Endothelial cell of umbilical vein (primary cell): ENCODE results near the gene LY9. TPM values are rescaled to one million over a fixed set of nuclear protein-coding genes. Genes with fewer than 3 reads are reported as not detected.

Experiments
- BruUV-seq: library from RNA; stranded (reverse); fragments of 400-500 nt; replicated peaks from 2 replicates; lab custom pipeline; 2021; lab: Mats Ljungman, UMichigan
- CTCF ChIA-PET: fragments of 300-600, 350-600 bp; sonication (Branson Sonifier 250); formaldehyde crosslinking; loops from one replicate; lab custom pipeline; 2021; ENCODE audit warnings: antibody characterized with exemption, inconsistent platforms; lab: Charles Lee
- POLR2A ChIA-PET: fragments of 300-600, 350-600 bp; sonication (Branson Sonifier 250); formaldehyde crosslinking; loops from one replicate; lab custom pipeline; 2021; ENCODE audit warnings: antibody characterized with exemption, inconsistent platforms; lab: Charles Lee
- DNase-seq: peaks from one replicate; pipeline ENCODE4 v3.0.0-alpha.2; 2011; ENCODE audit warnings: low read depth, low spot score
- FAIRE-seq: peaks from 2 replicates; lab custom pipeline; 2011; peaks lifted over from hg19 to GRCh38; lab: Jason Lieb, UNC
- H2AFZ ChIP-seq: 2 replicates; pipeline ENCODE4 v1.6.0; 2012; ENCODE audit warnings: low read depth, low read length, control low read depth, inconsistent platforms
- H3K27ac ChIP-seq: 2 replicates; pipeline ENCODE4 v1.5.1; 2011; ENCODE audit warnings: low read depth, mild to moderate bottlenecking, control low read depth, low read length, moderate library complexity; ENCODE audit not compliant: insufficient read depth
- H3K27me3 ChIP-seq, 2 experiments: 2 replicates each; pipeline versions ENCODE4 v1.6.0 to v1.6.1; 2011; ENCODE audit warnings: low read length in 2 of 2, mixed read lengths in 1 of 2; ENCODE audit not compliant: control insufficient read depth in 2 of 2, insufficient read depth in 2 of 2
- H3K36me3 ChIP-seq, 2 experiments: 2 replicates in 1 of 2; 3 replicates in 1 of 2; pipeline ENCODE4 v1.5.1; 2011; ENCODE audit warnings: low read length in 2 of 2, mild to moderate bottlenecking in 1 of 2, moderate library complexity in 1 of 2; ENCODE audit not compliant: control insufficient read depth in 2 of 2, insufficient read depth in 2 of 2; ENCODE audit errors: extremely low read depth in 1 of 2
- H3K4me1 ChIP-seq: 3 replicates; pipeline ENCODE4 v1.5.1; 2011; ENCODE audit warnings: mild to moderate bottlenecking, low read length; ENCODE audit not compliant: control insufficient read depth, insufficient read depth; ENCODE audit errors: extremely low read depth
- H3K4me2 ChIP-seq: 2 replicates; pipeline ENCODE4 v1.6.1; 2011; ENCODE audit warnings: low read length, control low read depth, mixed read lengths; ENCODE audit not compliant: insufficient read depth
- H3K4me3 ChIP-seq, 3 experiments: fragments of 200-600 bp in 1 of 3; sonication (generic), shearing (Covaris generic) in 1 of 3; replicated peaks in 1 of 3; 2 replicates each; pipeline ENCODE4 v1.5.1; 2011 to 2016; ENCODE audit warnings: control low read depth in 3 of 3, low read length in 3 of 3, mild to moderate bottlenecking in 2 of 3, inconsistent platforms in 1 of 3, low read depth in 1 of 3, moderate library complexity in 1 of 3; ENCODE audit not compliant: insufficient read depth in 1 of 3
- H3K79me2 ChIP-seq: 2 replicates; pipeline ENCODE4 v1.6.0; 2012; ENCODE audit warnings: low read length, inconsistent platforms; ENCODE audit not compliant: control insufficient read depth, insufficient read depth
- H3K9ac ChIP-seq: replicated peaks from 2 replicates; pipeline ENCODE3; 2011; ENCODE audit warnings: low read length, control low read depth; ENCODE audit not compliant: insufficient read depth; ENCODE audit errors: extremely low read depth
- H3K9me1 ChIP-seq: replicated peaks from 3 replicates; pipeline ENCODE4 v1.6.0; 2011; ENCODE audit warnings: mild to moderate bottlenecking, low read length; ENCODE audit not compliant: control insufficient read depth, insufficient read depth; ENCODE audit errors: extremely low read depth
- H3K9me3 ChIP-seq: replicated peaks from 2 replicates; pipeline ENCODE4 v1.5.1; 2012; ENCODE audit warnings: low read length, inconsistent platforms; ENCODE audit not compliant: control insufficient read depth, insufficient read depth
- H4K20me1 ChIP-seq: replicated peaks from 2 replicates; pipeline ENCODE3; 2011; ENCODE audit warnings: mild to moderate bottlenecking, low read length; ENCODE audit not compliant: control insufficient read depth, insufficient read depth; ENCODE audit errors: extremely low read depth
- EZH2 ChIP-seq: IDR thresholded peaks from 2 replicates; pipeline ENCODE4 v1.6.1; 2012; ENCODE audit warnings: borderline replicate concordance, low read depth, mild to moderate bottlenecking, moderate library complexity, low read length, inconsistent platforms; ENCODE audit not compliant: severe bottlenecking
- FOS ChIP-seq: IDR thresholded peaks from 2 replicates; pipeline ENCODE4 v1.6.1; 2011; ENCODE audit warnings: mild to moderate bottlenecking, low read length, moderate library complexity, borderline replicate concordance; ENCODE audit not compliant: insufficient read depth
- GATA2 ChIP-seq: IDR thresholded peaks from 2 replicates; pipeline ENCODE4 v1.7.0; 2011; ENCODE audit warnings: low read depth, mild to moderate bottlenecking, moderate library complexity, mixed read lengths, low read length; ENCODE audit not compliant: insufficient read length, insufficient read depth
- JUN ChIP-seq: IDR thresholded peaks from 2 replicates; pipeline ENCODE4 v1.6.1; 2011; ENCODE audit warnings: borderline replicate concordance, low read depth; ENCODE audit not compliant: insufficient read length, insufficient read depth
- MYC ChIP-seq: IDR thresholded peaks from one replicate; pipeline ENCODE4 v1.6.1; 2011; ENCODE audit warnings: mild to moderate bottlenecking, low read depth, low read length
- POLR2A ChIP-seq: IDR thresholded peaks from 2 replicates; pipeline ENCODE4 v1.6.1; 2012; ENCODE audit warnings: low read depth, mild to moderate bottlenecking, control low read depth, low read length
- POLR2AphosphoS5 ChIP-seq: IDR thresholded peaks from 2 replicates; pipeline ENCODE4 v1.6.1; 2012; ENCODE audit warnings: low read depth, mild to moderate bottlenecking, control low read depth, low read length, moderate library complexity; ENCODE audit not compliant: insufficient read depth
- dilution Hi-C: fragments of 300-500 bp; cut with MboI; formaldehyde crosslinking; loops from one replicate; pipeline ENCODE4 v1.15.0; 2019; ENCODE audit warnings: low sequenced_read_pairs; ENCODE audit not compliant: extremely low pct_ligation_motif_present
- intact Hi-C: fragments of 100-400 bp; cut with micrococcal nuclease; formaldehyde crosslinking; loops from one replicate; pipeline ENCODE4 v1.10.0; 2022
- polyA plus RNA-seq, 4 experiments: library from polyadenylated mRNA; depleted of rRNA in 3 of 4; stranded (reverse) in 3 of 4; unstranded in 1 of 4; fragments of >200 nt; gene quantifications; 2 replicates each; pipeline versions ENCODE4 v1.2.1 to v1.2.3, GENCODE V29; 2011 to 2012; ENCODE audit warnings: missing spikeins in 1 of 4
- total RNA-seq: library from RNA; stranded (reverse); gene quantifications from 2 replicates; pipeline ENCODE4 v1.2.3, GENCODE V29; 2021
- TF ChIP-seq, protein P1 (sequence below): IDR thresholded peaks from 2 replicates; pipeline ENCODE4 v1.6.1; 2011; ENCODE audit not compliant: insufficient read depth, insufficient read length
- TF ChIP-seq, protein P2 (sequence below), 2 donors: IDR thresholded peaks; 1 replicate in 1 of 2; 2 replicates in 1 of 2; pipeline ENCODE4 v1.5.1; 2011; ENCODE audit warnings: low read length in 2 of 2, mild to moderate bottlenecking in 2 of 2, moderate library complexity in 2 of 2, control low read depth in 1 of 2, inconsistent platforms in 1 of 2, low read depth in 1 of 2; ENCODE audit not compliant: insufficient read depth in 1 of 2; ENCODE audit errors: extremely low read depth in 1 of 2

The LY9 gene
- total and polyA plus RNA-seq, 2 donors (not counting 3 experiments of a cell fraction or from before 2014, with no cell fraction given), result not detected

DNA sequence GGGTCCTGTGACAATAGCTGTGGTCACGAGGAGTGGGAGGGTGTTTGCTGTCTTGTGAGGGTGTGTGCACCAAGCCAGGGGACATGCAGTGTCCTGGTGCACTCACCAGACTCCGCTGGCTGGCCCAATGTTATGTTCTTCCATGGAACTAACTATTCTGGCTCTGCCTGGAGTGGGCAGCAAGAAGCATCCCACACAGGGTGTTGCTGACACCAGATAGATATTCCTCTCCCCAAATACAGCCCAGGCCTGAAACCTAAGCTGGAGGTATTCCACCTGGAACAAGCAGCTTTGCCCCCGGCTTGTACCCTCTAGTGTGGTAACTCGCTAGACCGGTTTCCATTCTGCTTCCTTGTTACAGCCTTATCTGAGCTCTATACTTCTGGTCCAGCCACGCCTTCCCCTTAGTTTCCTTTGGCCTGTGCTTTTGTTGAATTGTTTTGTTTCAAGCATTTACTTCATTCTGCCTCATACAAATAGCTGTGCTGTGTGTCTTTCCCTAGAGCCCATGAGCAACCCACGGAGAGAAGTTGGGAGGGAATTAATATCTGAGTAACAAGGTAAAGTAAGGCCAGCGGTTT is 14.7 kb upstream of the LY9 start:
- POLR2A ChIA-PET, result no interaction called here
- FAIRE-seq, result no peak
- no peaks in the 10 kb centered on the region for H4K20me1 ChIP-seq
- no peak overlapping the region for H3K4me3 ChIP-seq
- H3K9ac ChIP-seq, result no peak overlapping the region
- no TSS peak for BruUV-seq
- no peaks in the 10 kb centered on the region for H3K27me3 ChIP-seq
- H3K79me2 ChIP-seq, result no peaks in the 10 kb centered on the region
- H3K9me3 ChIP-seq, result no peaks in the 10 kb centered on the region
- no peak for DNase-seq
- H3K4me1 ChIP-seq, result no peaks in the 10 kb centered on the region
- H3K9me1 ChIP-seq, result no peaks in the 10 kb centered on the region
- no peak overlapping the region for H2AFZ ChIP-seq
- TF ChIP-seq JUN (no peak), MYC (no peak), EZH2 (no peak), POLR2AphosphoS5 (no peak), GATA2 (no peak), FOS (no peak), POLR2A (no peak)
- TF ChIP-seq, protein P1, sequence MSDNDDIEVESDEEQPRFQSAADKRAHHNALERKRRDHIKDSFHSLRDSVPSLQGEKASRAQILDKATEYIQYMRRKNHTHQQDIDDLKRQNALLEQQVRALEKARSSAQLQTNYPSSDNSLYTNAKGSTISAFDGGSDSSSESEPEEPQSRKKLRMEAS, result no peak
- TF ChIP-seq, protein P2, sequence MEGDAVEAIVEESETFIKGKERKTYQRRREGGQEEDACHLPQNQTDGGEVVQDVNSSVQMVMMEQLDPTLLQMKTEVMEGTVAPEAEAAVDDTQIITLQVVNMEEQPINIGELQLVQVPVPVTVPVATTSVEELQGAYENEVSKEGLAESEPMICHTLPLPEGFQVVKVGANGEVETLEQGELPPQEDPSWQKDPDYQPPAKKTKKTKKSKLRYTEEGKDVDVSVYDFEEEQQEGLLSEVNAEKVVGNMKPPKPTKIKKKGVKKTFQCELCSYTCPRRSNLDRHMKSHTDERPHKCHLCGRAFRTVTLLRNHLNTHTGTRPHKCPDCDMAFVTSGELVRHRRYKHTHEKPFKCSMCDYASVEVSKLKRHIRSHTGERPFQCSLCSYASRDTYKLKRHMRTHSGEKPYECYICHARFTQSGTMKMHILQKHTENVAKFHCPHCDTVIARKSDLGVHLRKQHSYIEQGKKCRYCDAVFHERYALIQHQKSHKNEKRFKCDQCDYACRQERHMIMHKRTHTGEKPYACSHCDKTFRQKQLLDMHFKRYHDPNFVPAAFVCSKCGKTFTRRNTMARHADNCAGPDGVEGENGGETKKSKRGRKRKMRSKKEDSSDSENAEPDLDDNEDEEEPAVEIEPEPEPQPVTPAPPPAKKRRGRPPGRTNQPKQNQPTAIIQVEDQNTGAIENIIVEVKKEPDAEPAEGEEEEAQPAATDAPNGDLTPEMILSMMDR (IDR thresholded peaks at IDR 0.05; ENCODE audit: extremely low read depth in 1 of 2, insufficient read depth in 1 of 2, low read depth in 1 of 2, low read length in 2 of 2), result no peak
- H3K27ac ChIP-seq, result no peak overlapping the region
- intact Hi-C loops, result loop anchor here (2.0 kb wide), 1 partner anchor 172 kb away; no protein-coding TSS in a partner anchor
- H3K4me2 ChIP-seq, result no peak overlapping the region
- dilution Hi-C loops, result no loop called here
- H3K36me3 ChIP-seq, result no peaks in the 10 kb centered on the region
- CTCF ChIA-PET, result interaction anchor here (1.3 to 1.8 kb wide), 4 partner anchors 13 to 106 kb away, joined by 3 to 6 read pairs (median 4); no protein-coding TSS in a partner anchor
